Right lobe of liver (tissue), 4 donors: ENCODE data around the gene RPL39L.

Experiments used
- CTCF ChIP-seq, 4 donors: fragments of 200-600 bp in 3 of 4; fragments of 450-650 bp in 1 of 4; IDR thresholded peaks; one replicate each; pipeline versions ENCODE4 v1.5.1 to v1.8.0; 2016 to 2022; ENCODE audit warnings: antibody characterized with exemption in 4 of 4, mild to moderate bottlenecking in 2 of 4
- POLR2A ChIP-seq: fragments of 450-650 bp; IDR thresholded peaks from one replicate; pipeline ENCODE4 v1.6.1; 2017; ENCODE audit warnings: antibody characterized with exemption, mild to moderate bottlenecking
- donor health status: DM: no; HTN: no; CAD: no.
- donor health status: DM: no; HTN: no; CAD: no.
- donor health status: DM: no; HTN: yes; CAD: no.

GRCh38 chr3:187150599-187150998, 11.3 kb upstream of the RPL39L start:
- TF ChIP-seq CTCF (IDR thresholded peaks at IDR 0.05) (no peak), POLR2A (no peak)
